H1 (cell line): ENCODE measurements around the gene TTC21A. TPM values are rescaled to one million over a fixed set of nuclear protein-coding genes. Genes with fewer than 3 reads are reported as not detected.

ENCODE experiments used
- CTCF ChIA-PET: fragments of 300-600 bp; sonication (Branson Sonifier 250); formaldehyde crosslinking; loops from one replicate; lab custom pipeline; 2021; ENCODE audit not compliant: partially characterized antibody; lab: Charles Lee
- POLR2A ChIA-PET: fragments of 300-600 bp; sonication (Branson Sonifier 250); formaldehyde crosslinking; loops from one replicate; lab custom pipeline; 2021; ENCODE audit warnings: inconsistent platforms; ENCODE audit not compliant: partially characterized antibody; lab: Charles Lee
- DNase-seq, 2 experiments: peaks; one replicate each; pipeline versions ENCODE4 v3.0.0 to v3.0.0-alpha.2; 2010 to 2022; ENCODE audit warnings: low spot score in 2 of 2, low read depth in 1 of 2, mixed read lengths in 1 of 2
- FAIRE-seq: peaks from 2 replicates; lab custom pipeline; 2011; peaks lifted over from hg19 to GRCh38; lab: Jason Lieb, UNC
- H2AFZ ChIP-seq: 2 replicates; pipeline ENCODE4 v1.8.1; 2012; ENCODE audit warnings: low read length, inconsistent platforms
- H2AK5ac ChIP-seq: 2 replicates; pipeline ENCODE4 v1.6.1; 2013; ENCODE audit warnings: low read depth, low read length
- H2BK120ac ChIP-seq: replicated peaks from 2 replicates; pipeline ENCODE3; 2013; ENCODE audit warnings: low read depth, low read length, inconsistent platforms
- H2BK12ac ChIP-seq: 2 replicates; pipeline ENCODE4 v1.6.1; 2013; ENCODE audit warnings: low read depth, low read length
- H2BK15ac ChIP-seq: 2 replicates; pipeline ENCODE4 v1.6.1; 2013; ENCODE audit warnings: low read length
- H2BK20ac ChIP-seq: 2 replicates; pipeline ENCODE4 v1.6.1; 2013; ENCODE audit warnings: low read length
- H2BK5ac ChIP-seq: 2 replicates; pipeline ENCODE4 v1.6.1; 2013; ENCODE audit warnings: low read depth, low read length
- H3K14ac ChIP-seq: 2 replicates; pipeline ENCODE4 v1.6.1; 2013; ENCODE audit warnings: inconsistent platforms; ENCODE audit not compliant: insufficient read length
- H3K18ac ChIP-seq: 2 replicates; pipeline ENCODE4 v1.6.1; 2013; ENCODE audit warnings: low read length; ENCODE audit errors: extremely low read depth
- H3K23ac ChIP-seq: 2 replicates; pipeline ENCODE4 v1.6.1; 2013; ENCODE audit warnings: inconsistent platforms; ENCODE audit not compliant: insufficient read length
- H3K23me2 ChIP-seq: 2 replicates; pipeline ENCODE4 v1.6.1; 2013; ENCODE audit warnings: low read depth, low read length
- H3K27ac ChIP-seq: 2 replicates; pipeline ENCODE4 v1.6.1; 2011; ENCODE audit warnings: low read depth, low read length, inconsistent platforms
- H3K27me3 ChIP-seq, 4 experiments: replicated peaks in 1 of 4; 1 replicate in 1 of 4; 2 replicates in 3 of 4; pipeline versions ENCODE4 v1.6.1 to v1.8.1; 2011 to 2013; ENCODE audit warnings: low read length in 3 of 4, mild to moderate bottlenecking in 3 of 4, inconsistent platforms in 2 of 4, mixed read lengths in 2 of 4, moderate library complexity in 1 of 4; ENCODE audit not compliant: control insufficient read depth in 3 of 4, insufficient read depth in 3 of 4; ENCODE audit errors: extremely low read depth in 1 of 4
- H3K36me3 ChIP-seq, 4 experiments: 2 replicates each; pipeline versions ENCODE4 v1.6.1 to v1.8.1; 2011 to 2013; ENCODE audit warnings: mild to moderate bottlenecking in 4 of 4, low read length in 3 of 4, moderate library complexity in 2 of 4, control low read depth in 1 of 4, inconsistent platforms in 1 of 4; ENCODE audit not compliant: insufficient read depth in 4 of 4, control insufficient read depth in 2 of 4
- H3K4ac ChIP-seq: replicated peaks from 2 replicates; pipeline ENCODE3; 2013; ENCODE audit warnings: low read length, low read depth, mixed read lengths, inconsistent platforms; ENCODE audit not compliant: insufficient read length
- H3K4me1 ChIP-seq, 4 experiments: replicated peaks in 1 of 4; 1 replicate in 1 of 4; 2 replicates in 3 of 4; pipeline versions ENCODE4 v1.6.1 to v1.8.1; 2011 to 2013; ENCODE audit warnings: low read length in 3 of 4, inconsistent platforms in 2 of 4, mixed read lengths in 1 of 4; ENCODE audit not compliant: insufficient read depth in 4 of 4, control insufficient read depth in 3 of 4
- H3K4me2 ChIP-seq, 2 experiments: 2 replicates each; pipeline versions ENCODE4 v1.6.1 to v1.8.1; 2011 to 2013; ENCODE audit warnings: low read depth in 2 of 2, low read length in 2 of 2, control low read depth in 1 of 2, inconsistent platforms in 1 of 2, mild to moderate bottlenecking in 1 of 2; ENCODE audit not compliant: insufficient read depth in 1 of 2
- H3K4me3 ChIP-seq, 4 experiments: fragments of 200-600, 300-600 bp in 1 of 4; sonication (generic), shearing (Covaris generic), sonication (Bioruptor Twin) in 1 of 4; 2 replicates each; pipeline versions ENCODE4 v1.5.1 to v1.8.1; 2011 to 2016; ENCODE audit warnings: low read length in 4 of 4, low read depth in 3 of 4, control low read depth in 2 of 4, inconsistent platforms in 2 of 4, mild to moderate bottlenecking in 2 of 4, mixed read lengths in 1 of 4, moderate library complexity in 1 of 4; ENCODE audit not compliant: insufficient read depth in 2 of 4; ENCODE audit errors: extremely low read depth in 1 of 4
- H3K56ac ChIP-seq: replicated peaks from 2 replicates; pipeline ENCODE3; 2013; ENCODE audit warnings: low read depth, mild to moderate bottlenecking, mixed read lengths, low read length, inconsistent platforms; ENCODE audit not compliant: insufficient read length
- H3K79me1 ChIP-seq: 2 replicates; pipeline ENCODE4 v1.6.1; 2013; ENCODE audit warnings: low read depth, low read length, control low read depth
- H3K79me2 ChIP-seq, 2 experiments: 2 replicates each; pipeline versions ENCODE4 v1.6.1 to v1.8.1; 2012 to 2013; ENCODE audit warnings: low read length in 2 of 2, mild to moderate bottlenecking in 2 of 2, inconsistent platforms in 1 of 2; ENCODE audit not compliant: insufficient read depth in 2 of 2, control insufficient read depth in 1 of 2
- H3K9ac ChIP-seq, 4 experiments: replicated peaks in 1 of 4; 1 replicate in 1 of 4; 2 replicates in 3 of 4; pipeline versions ENCODE4 v1.6.1 to v1.8.1; 2011 to 2013; ENCODE audit warnings: low read depth in 3 of 4, low read length in 3 of 4, control low read depth in 2 of 4, mild to moderate bottlenecking in 2 of 4, moderate library complexity in 2 of 4, inconsistent platforms in 1 of 4; ENCODE audit errors: extremely low read depth in 1 of 4
- H3K9me3 ChIP-seq, 2 experiments: 2 replicates each; pipeline versions ENCODE4 v1.6.1 to v1.8.1; 2012 to 2013; ENCODE audit warnings: mild to moderate bottlenecking in 2 of 2, moderate library complexity in 2 of 2, control low read depth in 1 of 2, inconsistent platforms in 1 of 2, low read depth in 1 of 2, low read length in 1 of 2, mixed read lengths in 1 of 2; ENCODE audit not compliant: insufficient read depth in 2 of 2
- H4K20me1 ChIP-seq, 2 experiments: replicated peaks in 1 of 2; 2 replicates each; pipeline versions ENCODE3 to v1.8.1; 2011 to 2013; ENCODE audit warnings: inconsistent platforms in 2 of 2, low read length in 2 of 2, mild to moderate bottlenecking in 1 of 2; ENCODE audit not compliant: insufficient read depth in 2 of 2, control insufficient read depth in 1 of 2
- H4K5ac ChIP-seq: 2 replicates; pipeline ENCODE4 v1.6.1; 2013; ENCODE audit warnings: low read length, low read depth, mixed read lengths, inconsistent platforms; ENCODE audit not compliant: insufficient read length
- H4K8ac ChIP-seq: 2 replicates; pipeline ENCODE4 v1.8.0; 2013; ENCODE audit warnings: mild to moderate bottlenecking, moderate library complexity, low read length, inconsistent platforms; ENCODE audit not compliant: insufficient read depth; ENCODE audit errors: extremely low read depth
- H4K91ac ChIP-seq: replicated peaks from 2 replicates; pipeline ENCODE3; 2013; ENCODE audit warnings: low read length, mixed read lengths, inconsistent platforms; ENCODE audit not compliant: insufficient read length
- BCL11A ChIP-seq, 2 experiments: IDR thresholded peaks; one replicate each; pipeline ENCODE4 v1.6.1; 2011; ENCODE audit warnings: low read depth in 2 of 2, low read length in 2 of 2, mild to moderate bottlenecking in 2 of 2
- EP300 ChIP-seq, 2 experiments: IDR thresholded peaks; 1 replicate in 1 of 2; 2 replicates in 1 of 2; pipeline ENCODE4 v1.6.1; 2011 to 2012; ENCODE audit warnings: low read depth in 2 of 2, low read length in 2 of 2, mild to moderate bottlenecking in 2 of 2, borderline replicate concordance in 1 of 2, inconsistent platforms in 1 of 2, moderate library complexity in 1 of 2
- HDAC2 ChIP-seq, 2 experiments: fragments of 300-600 bp in 1 of 2; sonication (generic) in 1 of 2; IDR thresholded peaks; 2 replicates each; pipeline ENCODE4 v1.6.1; 2011 to 2012; ENCODE audit warnings: low read depth in 2 of 2, low read length in 2 of 2, mild to moderate bottlenecking in 2 of 2, moderate library complexity in 2 of 2, borderline replicate concordance in 1 of 2, inconsistent platforms in 1 of 2
- HDAC6 ChIP-seq: IDR thresholded peaks from one replicate; pipeline ENCODE4 v1.7.1; 2012; ENCODE audit warnings: low read depth, mild to moderate bottlenecking, inconsistent platforms, low read length, moderate library complexity
- KDM4A ChIP-seq: IDR thresholded peaks from one replicate; pipeline ENCODE4 v1.7.1; 2012; ENCODE audit warnings: low read depth, mild to moderate bottlenecking, moderate library complexity, low read length, inconsistent platforms; ENCODE audit not compliant: severe bottlenecking
- PHF8 ChIP-seq: fragments of 200-600 bp; sonication (generic); conservative IDR thresholded peaks from 2 replicates; pipeline ENCODE4 v1.7.1; 2012; ENCODE audit warnings: low read depth, mild to moderate bottlenecking, inconsistent platforms, low read length, moderate library complexity
- SRF ChIP-seq: IDR thresholded peaks from 2 replicates; pipeline ENCODE4 v1.6.1; 2011; ENCODE audit warnings: mild to moderate bottlenecking, low read depth, low read length, moderate library complexity
- TAF1 ChIP-seq: IDR thresholded peaks from 2 replicates; pipeline ENCODE4 v1.6.1; 2011; ENCODE audit warnings: mild to moderate bottlenecking, low read depth, low read length
- WGBS, 2 experiments: shearing (Covaris generic) in 1 of 2; methylation state at CpG; one replicate each; pipeline versions ENCODE4 v1.1.6 to v1.1.7; 2013 to 2015; ENCODE audit warnings: low lambda C conversion rate in 2 of 2, mixed read lengths in 2 of 2, inconsistent platforms in 1 of 2, low coverage in 1 of 2, missing lambda C conversion rate in 1 of 2; ENCODE audit not compliant: insufficient replicate concordance in 2 of 2, insufficient coverage in 1 of 2, insufficient read length in 1 of 2; ENCODE audit errors: extremely low coverage in 1 of 2, missing lambda C conversion rate in 1 of 2; 5-methylcytosine and 5-hydroxymethylcytosine counted together
- polyA plus RNA-seq, 7 experiments: library from polyadenylated mRNA; depleted of rRNA in 3 of 7; stranded (reverse) in 5 of 7; unstranded in 2 of 7; fragments of >200 nt in 5 of 7; fragments of 200-250 nt in 2 of 7; gene quantifications; 1 replicate in 5 of 7; 2 replicates in 1 of 7; 4 replicates in 1 of 7; pipeline versions ENCODE4 v1.2.1 to v1.2.3, GENCODE V29; 2011 to 2013; ENCODE audit warnings: missing spikeins in 2 of 7, mixed read lengths in 2 of 7
- total RNA-seq: library from RNA; stranded (reverse); fragmentation: NEBNext Ultra II Directional; extraction: Animal tissue kit (Norgen Biotek cat#: 25700); gene quantifications from 2 replicates; pipeline ENCODE4 v1.2.1, GENCODE V29; 2021
- TF ChIP-seq, protein P1 (sequence below), 3 experiments: IDR thresholded peaks; 1 replicate in 2 of 3; 2 replicates in 1 of 3; pipeline versions ENCODE4 v1.5.1 to v1.6.1; 2011; ENCODE audit warnings: low read length in 3 of 3, mild to moderate bottlenecking in 3 of 3, inconsistent platforms in 2 of 3, low read depth in 1 of 3, moderate library complexity in 1 of 3; ENCODE audit not compliant: insufficient read depth in 1 of 3; ENCODE audit errors: control extremely low read depth in 1 of 3

Gene TTC21A
- total and polyA plus RNA-seq, 2 of the 8 experiments (the other 6 are each of a cell fraction or from before 2014, with no cell fraction given), result 2.3 to 2.8 TPM

DNA sequence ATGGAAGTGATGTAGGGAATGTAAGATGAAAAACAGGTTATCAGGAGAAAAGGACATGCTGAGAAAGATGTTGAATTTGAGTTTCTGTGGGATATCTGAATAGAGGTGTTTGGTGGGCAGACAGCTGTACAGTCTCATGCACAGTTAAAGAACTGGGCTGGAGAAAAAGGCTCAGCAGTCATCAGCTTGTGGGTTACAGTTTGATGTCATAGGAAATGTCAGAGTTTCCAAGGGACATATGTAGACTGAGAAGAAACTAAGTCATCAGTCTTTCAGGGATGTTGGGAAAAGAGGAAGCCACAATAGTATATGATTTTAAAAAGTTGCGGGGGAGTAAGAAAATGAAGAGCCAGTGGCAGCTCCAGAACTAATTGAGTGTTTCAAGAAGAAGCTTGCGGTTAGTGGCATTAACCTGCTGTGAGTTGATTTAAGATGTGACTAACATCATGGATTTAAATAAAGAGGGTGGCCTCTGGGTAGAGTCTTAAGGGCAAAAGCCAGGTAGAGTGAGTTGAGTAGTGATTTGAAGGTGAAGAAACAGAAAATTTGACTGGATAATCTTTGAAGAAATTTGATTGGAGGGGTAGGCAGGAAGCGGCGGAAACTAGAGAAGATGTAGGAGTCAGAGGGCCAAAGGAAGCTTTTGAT, 24.7 kb upstream of the TTC21A start:
- Histone ChIP-seq H2BK5ac (no peak overlapping the region), H3K27ac (no peak overlapping the region), H3K9ac (no peak overlapping the region), H4K8ac (no peak overlapping the region), H3K18ac (no peak overlapping the region), H3K14ac (no peak overlapping the region), H3K4me3 (no peak overlapping the region), H2BK15ac (no peak overlapping the region), H3K79me2 (no peaks in the 10 kb centered on the region), H2AK5ac (no peak overlapping the region), H3K27me3 (no peaks in the 10 kb centered on the region), H4K5ac (no peak overlapping the region), H3K23ac (no peak overlapping the region), H2BK20ac (no peak overlapping the region), H4K20me1 (no peaks in the 10 kb centered on the region), H3K4ac (no peak overlapping the region), H3K36me3 (peaks cover 8 to 49% (median 19%) of the 10 kb centered on the region in 4 experiments), H3K79me1 (no peaks in the 10 kb centered on the region), H3K23me2 (no peaks in the 10 kb centered on the region), H2AFZ (no peak overlapping the region), H2BK12ac (no peak overlapping the region), H3K9me3 (no peaks in the 10 kb centered on the region), H3K56ac (no peak overlapping the region), H2BK120ac (no peak overlapping the region), H3K4me1 (no peaks in the 10 kb centered on the region), H3K4me2 (no peak overlapping the region), H4K91ac (no peak overlapping the region)
- no peak for DNase-seq
- WGBS, 2 experiments, result 93% methylated on average over 4 of the region's 4 CpGs; no CpG with 5 or more reads in 1 of the 2 experiments
- ChIA-PET POLR2A (interaction anchor here (1.0 kb wide), 1 partner anchor 32 kb away, joined by 3 read pairs; no protein-coding TSS in a partner anchor), CTCF (no interaction called here)
- FAIRE-seq, result no peak
- TF ChIP-seq KDM4A, result no peak
- TF ChIP-seq HDAC6, result no peak
- no peak for TF ChIP-seq SRF
- TF ChIP-seq EP300 (IDR thresholded peaks at IDR 0.05; ENCODE audit: borderline replicate concordance in 1 of 2, low read depth in 2 of 2, low read length in 2 of 2), result no peak
- TF ChIP-seq HDAC2 (IDR thresholded peaks at IDR 0.05; ENCODE audit: borderline replicate concordance in 1 of 2, low read depth in 2 of 2, low read length in 2 of 2), result no peak
- no peak for TF ChIP-seq BCL11A (IDR thresholded peaks at IDR 0.05; ENCODE audit: low read depth in 2 of 2, low read length in 2 of 2)
- TF ChIP-seq, protein P1, sequence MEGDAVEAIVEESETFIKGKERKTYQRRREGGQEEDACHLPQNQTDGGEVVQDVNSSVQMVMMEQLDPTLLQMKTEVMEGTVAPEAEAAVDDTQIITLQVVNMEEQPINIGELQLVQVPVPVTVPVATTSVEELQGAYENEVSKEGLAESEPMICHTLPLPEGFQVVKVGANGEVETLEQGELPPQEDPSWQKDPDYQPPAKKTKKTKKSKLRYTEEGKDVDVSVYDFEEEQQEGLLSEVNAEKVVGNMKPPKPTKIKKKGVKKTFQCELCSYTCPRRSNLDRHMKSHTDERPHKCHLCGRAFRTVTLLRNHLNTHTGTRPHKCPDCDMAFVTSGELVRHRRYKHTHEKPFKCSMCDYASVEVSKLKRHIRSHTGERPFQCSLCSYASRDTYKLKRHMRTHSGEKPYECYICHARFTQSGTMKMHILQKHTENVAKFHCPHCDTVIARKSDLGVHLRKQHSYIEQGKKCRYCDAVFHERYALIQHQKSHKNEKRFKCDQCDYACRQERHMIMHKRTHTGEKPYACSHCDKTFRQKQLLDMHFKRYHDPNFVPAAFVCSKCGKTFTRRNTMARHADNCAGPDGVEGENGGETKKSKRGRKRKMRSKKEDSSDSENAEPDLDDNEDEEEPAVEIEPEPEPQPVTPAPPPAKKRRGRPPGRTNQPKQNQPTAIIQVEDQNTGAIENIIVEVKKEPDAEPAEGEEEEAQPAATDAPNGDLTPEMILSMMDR (IDR thresholded peaks at IDR 0.05; ENCODE audit: control extremely low read depth in 1 of 3, insufficient read depth in 1 of 3, low read depth in 1 of 3, low read length in 3 of 3), result no peak
- TF ChIP-seq PHF8, result no peak
- no peak for TF ChIP-seq TAF1
